ENCODE measurements around the gene NPBWR2.
A peak's percentile ranks its signal among the peaks of the same experiment; 100 is the strongest.

The NPBWR2 gene

DNA sequence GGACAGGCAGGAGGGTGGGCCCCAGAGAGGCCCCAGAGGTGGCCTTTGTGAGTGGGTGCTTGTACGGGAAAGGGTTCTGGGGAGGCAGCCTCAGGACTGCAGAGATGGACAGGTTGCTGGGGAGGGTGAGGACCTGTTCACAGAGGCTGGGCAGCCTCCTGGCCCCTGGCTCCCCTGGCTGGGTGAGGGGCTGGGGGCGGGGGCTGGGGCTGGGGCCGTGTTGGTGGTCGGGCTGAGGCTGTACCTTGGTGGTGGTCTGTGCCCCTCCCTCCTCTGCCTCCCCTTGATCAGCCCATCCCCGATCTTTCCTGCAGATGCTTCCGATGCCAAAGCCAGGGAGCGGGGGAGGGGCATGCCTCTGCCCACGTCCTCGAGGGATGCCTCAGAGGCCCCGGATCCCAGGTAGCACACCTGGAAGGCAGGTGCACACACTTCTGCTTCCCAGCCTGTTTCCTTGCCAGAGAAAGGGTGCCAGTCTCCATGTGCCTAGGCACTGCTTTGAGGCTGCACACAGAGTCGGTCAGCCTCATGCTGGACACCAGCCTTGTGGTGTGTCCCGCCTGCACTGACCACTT lies 39.5 kb downstream of the NPBWR2 start:
- H3K9ac ChIP-seq (ENCODE audit: low read length) = no peak overlapping the region
- H3K27me3 ChIP-seq (replicated peaks; ENCODE audit: insufficient read depth, low read length) = no peaks in the 10 kb centered on the region
- peaks cover 11% of the 10 kb centered on the region for H3F3A ChIP-seq (ENCODE audit: insufficient read depth, low read length)
- no peak for DNase-seq
- H3K4me2 ChIP-seq (ENCODE audit: low read depth, low read length) = no peak overlapping the region
- H4K20me1 ChIP-seq (ENCODE audit: insufficient read depth, low read length) = no peaks in the 10 kb centered on the region
- H3K9me3 ChIP-seq (replicated peaks; ENCODE audit: insufficient read depth, low read length) = no peaks in the 10 kb centered on the region
- H3K4me1 ChIP-seq (ENCODE audit: low read length) = peaks cover 32% of the 10 kb centered on the region
- H2AFZ ChIP-seq (ENCODE audit: low read length) = no peak overlapping the region
- H3K27ac ChIP-seq (ENCODE audit: low read length) = no peak overlapping the region
- TF ChIP-seq EZH2phosphoT487 (IDR thresholded peaks at IDR 0.05; ENCODE audit: low read length) (no peak), EZH2 (optimal IDR thresholded peaks at IDR 0.05; ENCODE audit: low read depth, low read length) (no peak)
- H3K9me2 ChIP-seq (replicated peaks; ENCODE audit: insufficient read depth, low read length) = no peaks in the 10 kb centered on the region
- H3K36me3 ChIP-seq (replicated peaks; ENCODE audit: insufficient read depth, low read length) = no peaks in the 10 kb centered on the region
- no peaks in the 10 kb centered on the region for H3K79me2 ChIP-seq (ENCODE audit: low read length)
- no peak overlapping the region for H3K4me3 ChIP-seq (ENCODE audit: low read length)

DNA sequence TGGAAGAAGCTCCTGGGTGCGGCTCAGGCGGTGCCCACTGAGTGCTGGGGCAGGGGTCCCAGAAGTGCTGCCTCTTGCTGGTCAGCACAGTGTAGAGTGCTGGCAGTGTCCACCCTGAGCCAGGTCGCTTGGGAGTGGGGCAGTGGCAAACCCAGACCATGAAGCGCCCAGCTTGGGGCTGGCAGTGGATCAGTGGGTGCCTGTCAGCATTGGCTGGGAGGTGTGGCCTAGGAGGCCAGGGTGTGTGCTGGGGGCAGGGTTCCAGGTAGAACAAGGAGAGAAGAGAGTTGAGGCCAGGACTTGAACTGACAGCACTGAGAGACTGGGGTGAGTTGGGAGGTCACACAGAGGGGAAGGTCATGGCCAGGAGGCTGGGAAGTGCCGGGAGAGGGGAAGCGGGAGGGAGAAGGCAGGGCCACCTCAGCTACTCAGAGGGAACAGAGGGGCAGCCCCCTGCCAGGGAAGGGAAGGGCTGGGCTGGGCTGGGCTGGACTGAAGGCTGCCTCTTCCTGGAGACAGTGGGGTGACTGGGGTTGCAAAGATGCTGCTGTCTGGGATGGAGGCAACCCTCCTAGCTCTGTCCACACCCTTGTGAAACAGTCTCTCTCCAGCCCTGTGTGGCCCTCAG lies 40.2 kb downstream of the NPBWR2 start:
- H2AFZ ChIP-seq (ENCODE audit: low read length) = no peak overlapping the region
- H3K9me3 ChIP-seq (replicated peaks; ENCODE audit: insufficient read depth, low read length) = no peaks in the 10 kb centered on the region
- peaks cover 37% of the 10 kb centered on the region for H3K4me1 ChIP-seq (ENCODE audit: low read length)
- H3K9me2 ChIP-seq (replicated peaks; ENCODE audit: insufficient read depth, low read length) = no peaks in the 10 kb centered on the region
- H3K27ac ChIP-seq (ENCODE audit: low read length) = no peak overlapping the region
- H3K9ac ChIP-seq (ENCODE audit: low read length) = no peak overlapping the region
- H3K79me2 ChIP-seq (ENCODE audit: low read length) = no peaks in the 10 kb centered on the region
- TF ChIP-seq, protein P1, sequence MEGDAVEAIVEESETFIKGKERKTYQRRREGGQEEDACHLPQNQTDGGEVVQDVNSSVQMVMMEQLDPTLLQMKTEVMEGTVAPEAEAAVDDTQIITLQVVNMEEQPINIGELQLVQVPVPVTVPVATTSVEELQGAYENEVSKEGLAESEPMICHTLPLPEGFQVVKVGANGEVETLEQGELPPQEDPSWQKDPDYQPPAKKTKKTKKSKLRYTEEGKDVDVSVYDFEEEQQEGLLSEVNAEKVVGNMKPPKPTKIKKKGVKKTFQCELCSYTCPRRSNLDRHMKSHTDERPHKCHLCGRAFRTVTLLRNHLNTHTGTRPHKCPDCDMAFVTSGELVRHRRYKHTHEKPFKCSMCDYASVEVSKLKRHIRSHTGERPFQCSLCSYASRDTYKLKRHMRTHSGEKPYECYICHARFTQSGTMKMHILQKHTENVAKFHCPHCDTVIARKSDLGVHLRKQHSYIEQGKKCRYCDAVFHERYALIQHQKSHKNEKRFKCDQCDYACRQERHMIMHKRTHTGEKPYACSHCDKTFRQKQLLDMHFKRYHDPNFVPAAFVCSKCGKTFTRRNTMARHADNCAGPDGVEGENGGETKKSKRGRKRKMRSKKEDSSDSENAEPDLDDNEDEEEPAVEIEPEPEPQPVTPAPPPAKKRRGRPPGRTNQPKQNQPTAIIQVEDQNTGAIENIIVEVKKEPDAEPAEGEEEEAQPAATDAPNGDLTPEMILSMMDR (IDR thresholded peaks at IDR 0.05; ENCODE audit: low read length) = no peak
- TF ChIP-seq EZH2 (optimal IDR thresholded peaks at IDR 0.05; ENCODE audit: low read depth, low read length) = no peak
- no peak for TF ChIP-seq EZH2phosphoT487 (IDR thresholded peaks at IDR 0.05; ENCODE audit: low read length)
- H4K20me1 ChIP-seq (ENCODE audit: insufficient read depth, low read length) = no peaks in the 10 kb centered on the region
- H3F3A ChIP-seq (ENCODE audit: insufficient read depth, low read length) = peaks cover 11% of the 10 kb centered on the region
- peak overlapping the region; percentile 77 for H3K4me2 ChIP-seq (ENCODE audit: low read depth, low read length)
- no peaks in the 10 kb centered on the region for H3K36me3 ChIP-seq (replicated peaks; ENCODE audit: insufficient read depth, low read length)
- H3K27me3 ChIP-seq (replicated peaks; ENCODE audit: insufficient read depth, low read length) = no peaks in the 10 kb centered on the region
- no peak for DNase-seq
- no peak overlapping the region for H3K4me3 ChIP-seq (ENCODE audit: low read length)

DNA sequence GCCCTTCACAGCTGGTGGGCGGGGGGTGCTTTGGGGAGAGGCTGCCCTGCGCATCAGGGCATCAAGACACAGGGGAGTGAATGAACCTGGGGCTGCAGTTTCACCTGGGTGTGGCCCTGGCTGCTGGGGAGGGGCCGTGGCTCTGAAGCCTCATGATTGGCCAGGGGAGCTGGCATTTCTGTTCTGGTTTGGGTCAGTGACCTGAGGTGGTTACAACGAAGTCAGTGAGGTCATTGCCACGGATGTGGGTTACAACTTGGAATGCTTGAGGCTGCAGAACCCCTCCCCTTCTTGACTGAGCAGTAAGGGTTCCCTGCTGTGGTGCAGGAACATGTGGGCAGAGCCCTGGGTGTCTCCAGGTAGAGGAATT lies 41.4 kb downstream of the NPBWR2 start:
- H3K4me2 ChIP-seq (ENCODE audit: low read depth, low read length) = peak overlapping the region; percentile 77

More for the DNA sequence above, 41.4 kb downstream of the NPBWR2 start:
- H3K9me2 ChIP-seq (replicated peaks; ENCODE audit: insufficient read depth, low read length) = no peaks in the 10 kb centered on the region
- H4K20me1 ChIP-seq (ENCODE audit: insufficient read depth, low read length) = no peaks in the 10 kb centered on the region
- H2AFZ ChIP-seq (ENCODE audit: low read length) = no peak overlapping the region
- TF ChIP-seq, protein P1 (IDR thresholded peaks at IDR 0.05; ENCODE audit: low read length) = no peak
- TF ChIP-seq EZH2 (optimal IDR thresholded peaks at IDR 0.05; ENCODE audit: low read depth, low read length) (no peak), EZH2phosphoT487 (IDR thresholded peaks at IDR 0.05; ENCODE audit: low read length) (no peak)
- peak overlapping the region; percentile 84; the same call in 1 of the 2 replicates for H3K27ac ChIP-seq (ENCODE audit: low read length)
- H3K4me1 ChIP-seq (ENCODE audit: low read length) = peaks cover 38% of the 10 kb centered on the region
- H3K79me2 ChIP-seq (ENCODE audit: low read length) = no peaks in the 10 kb centered on the region
- peaks cover 11% of the 10 kb centered on the region for H3F3A ChIP-seq (ENCODE audit: insufficient read depth, low read length)
- peak overlapping the region; percentile 49; the same call in 1 of the 2 replicates for H3K9ac ChIP-seq (ENCODE audit: low read length)
- H3K4me3 ChIP-seq (ENCODE audit: low read length) = peak overlapping the region; percentile 16; the same call in 1 of the 2 replicates
- no peaks in the 10 kb centered on the region for H3K9me3 ChIP-seq (replicated peaks; ENCODE audit: insufficient read depth, low read length)
- H3K36me3 ChIP-seq (replicated peaks; ENCODE audit: insufficient read depth, low read length) = no peaks in the 10 kb centered on the region
- peak; percentile 95 for DNase-seq
- H3K27me3 ChIP-seq (replicated peaks; ENCODE audit: insufficient read depth, low read length) = no peaks in the 10 kb centered on the region

Measured in MM.1S (cell line).